SK-N-MC (cell line): ENCODE data around the gene CREBRF.

Experiments
- EZH2 ChIP-seq: fragments of 200-600 bp; sonication (generic); IDR thresholded peaks from one replicate; pipeline ENCODE4 v1.6.1; 2017; ENCODE audit warnings: antibody characterized with exemption
- FOXP2 ChIP-seq: optimal IDR thresholded peaks from 2 replicates; pipeline ENCODE3; 2011; ENCODE audit warnings: mild to moderate bottlenecking, moderate library complexity; ENCODE audit not compliant: insufficient read depth; ENCODE audit errors: extremely low read length, control extremely low read depth
- POLR2AphosphoS5 ChIP-seq: IDR thresholded peaks from 2 replicates; pipeline ENCODE4 v1.6.1; 2012; ENCODE audit warnings: mild to moderate bottlenecking, low read depth, low read length, borderline replicate concordance

DNA sequence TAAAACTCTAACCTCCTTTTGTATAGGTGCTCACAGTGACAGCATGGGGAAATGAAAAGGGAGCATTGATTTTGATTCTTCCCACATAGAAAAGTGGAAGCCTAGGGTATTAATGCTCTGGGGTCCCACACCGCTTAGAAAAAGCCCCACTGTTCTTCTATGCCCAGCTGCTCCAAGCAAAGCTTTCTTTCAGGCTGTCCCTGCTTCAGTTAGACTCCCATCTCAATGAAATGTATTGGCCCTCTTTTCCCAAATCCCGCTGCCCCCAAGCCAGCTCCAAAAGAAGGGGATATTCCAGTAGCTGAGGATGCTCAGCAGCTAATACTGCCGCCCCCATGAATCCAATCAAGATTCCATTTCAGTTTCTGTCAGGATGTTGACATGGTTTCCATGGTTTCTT is 17.0 kb upstream of the CREBRF start:
- TF ChIP-seq EZH2 (no peak), POLR2AphosphoS5 (no peak), FOXP2 (no peak)
